Measurements from ENCODE around the gene POMT1. TPM values are rescaled to one million over a fixed set of nuclear protein-coding genes. Genes with fewer than 3 reads are reported as not detected.
"Not testable (repeated sequence)": the region's sequence is repeated elsewhere in the genome, so short reads cannot be mapped to it uniquely, and the experiment has no call there.

Gene POMT1
- total RNA-seq, 1 experiment from 2014 or later, result 7.8 TPM

DNA sequence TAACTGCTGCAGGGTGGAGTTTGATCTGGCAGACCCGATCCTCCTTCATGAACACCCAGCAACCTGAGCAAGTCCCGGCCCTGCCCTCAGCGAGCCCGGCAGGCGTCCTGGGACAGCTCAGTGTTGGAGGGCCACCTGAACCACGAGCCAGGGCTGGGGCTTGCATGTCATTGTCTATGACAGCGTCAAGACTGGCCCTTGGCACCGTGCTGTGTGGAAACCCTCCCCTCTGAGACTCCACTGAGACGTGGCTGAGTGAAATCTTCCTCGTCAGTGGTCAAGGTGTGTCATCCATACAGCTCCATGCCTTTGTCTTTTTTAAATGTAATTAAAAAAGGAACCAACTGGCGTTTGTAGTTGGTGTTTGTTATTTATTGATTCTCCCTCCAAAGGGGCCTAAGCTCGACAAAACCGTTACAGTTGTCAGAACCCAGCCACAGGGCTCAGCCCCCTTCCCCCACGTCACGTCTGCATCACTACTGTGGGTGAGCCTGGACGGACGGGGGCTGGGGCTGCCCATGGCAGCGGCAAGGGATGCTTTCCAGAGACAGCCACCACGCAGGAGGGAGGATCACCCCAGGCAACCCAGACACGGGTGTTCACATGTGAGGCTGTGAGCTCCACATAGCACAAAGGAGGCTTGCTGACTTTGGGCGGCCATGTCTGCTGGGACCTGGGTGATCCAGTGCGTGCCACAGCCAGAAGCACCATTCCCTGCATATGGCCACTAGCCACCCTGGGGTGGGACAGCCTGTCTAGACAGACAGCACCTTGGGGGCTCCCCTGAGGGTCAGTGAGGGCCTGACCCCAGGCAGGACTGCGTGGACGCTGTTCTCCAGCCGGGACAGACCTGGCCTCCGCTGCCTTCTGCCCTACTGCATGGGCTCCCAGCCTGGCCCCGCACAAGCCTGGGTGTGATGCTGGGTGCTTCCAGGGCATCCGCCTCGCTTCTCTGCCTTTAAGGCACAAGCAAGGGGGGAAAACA is 21.0 kb downstream of the POMT1 start:
- DNase-seq (ENCODE audit: low read depth), result no peak

DNA sequence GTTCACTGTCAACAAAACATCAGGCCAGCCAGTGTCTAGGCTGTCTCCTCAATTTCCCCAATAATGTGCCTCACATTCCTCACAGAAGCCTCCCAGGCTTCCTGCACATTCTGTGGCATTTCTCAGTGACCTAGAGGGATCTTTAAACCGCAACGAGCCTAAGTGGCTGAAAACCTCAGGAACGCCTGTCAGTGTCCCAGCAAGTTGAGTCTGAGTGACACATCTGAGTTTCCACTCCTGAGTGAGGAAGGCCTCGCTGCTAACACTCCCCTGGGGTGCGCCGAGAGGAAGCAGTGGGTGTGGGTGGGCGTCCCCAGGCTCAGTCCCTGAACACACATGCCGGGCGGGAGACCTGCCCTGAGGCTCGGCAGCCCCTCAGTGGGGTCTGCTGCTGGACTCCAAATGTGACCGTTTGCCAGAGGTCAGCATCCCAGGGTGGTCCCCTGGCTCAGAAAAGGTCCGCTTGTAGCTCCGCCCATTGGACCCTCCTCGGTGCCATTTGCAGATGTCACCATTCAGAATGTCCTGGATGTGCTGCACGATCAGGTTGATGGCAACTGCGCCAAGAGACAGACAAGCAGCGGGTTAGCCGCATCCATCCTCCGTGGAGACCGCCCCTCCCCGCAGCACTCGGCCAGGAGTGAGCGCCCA is 22.1 kb downstream of the POMT1 start:
- no peak for DNase-seq (ENCODE audit: low read depth)

DNA sequence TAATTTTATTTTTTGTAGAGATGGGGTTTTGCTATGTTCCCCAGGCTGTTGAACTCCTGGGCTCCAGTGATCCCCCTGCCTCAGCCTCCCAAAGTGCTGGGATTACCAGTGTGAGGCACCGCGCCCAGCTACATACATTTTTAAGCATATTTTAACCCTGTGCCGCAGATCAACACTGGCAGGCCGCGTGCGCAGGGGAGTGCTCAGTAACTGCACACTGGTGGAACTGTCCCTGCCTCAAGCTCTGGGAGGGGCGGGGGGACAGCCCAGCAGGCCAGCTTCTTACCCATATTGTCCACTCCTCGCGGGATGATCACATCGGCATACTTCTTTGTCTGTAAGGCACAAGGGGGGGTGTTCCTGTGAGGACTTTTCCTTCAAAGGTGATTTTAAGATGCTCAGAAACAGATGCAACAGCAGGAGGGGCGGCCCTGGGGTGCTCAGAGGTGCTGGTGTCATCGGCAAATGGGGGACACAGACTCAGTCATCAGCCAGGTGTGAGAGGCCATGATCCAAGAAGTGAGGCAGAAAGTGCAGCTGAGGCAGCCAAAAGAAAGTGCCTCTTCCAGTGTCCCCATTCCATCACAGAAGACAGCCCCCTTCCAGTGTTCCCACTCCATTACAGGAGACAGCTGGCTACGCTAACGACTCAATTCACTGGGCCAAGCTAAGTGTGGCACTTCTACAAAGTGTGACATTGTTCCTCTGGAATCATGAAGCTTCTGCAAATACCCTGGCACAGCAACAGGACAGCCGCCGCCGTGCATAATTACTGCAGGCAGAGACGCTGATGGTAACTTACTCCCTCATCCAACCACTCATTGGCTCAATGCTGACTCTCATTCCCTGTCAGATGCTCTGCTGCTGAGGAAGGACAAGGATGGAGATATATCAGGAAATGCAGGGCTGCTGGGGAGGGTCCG is 23.2 kb downstream of the POMT1 start:
- DNase-seq (ENCODE audit: low read depth), result no peak

DNA sequence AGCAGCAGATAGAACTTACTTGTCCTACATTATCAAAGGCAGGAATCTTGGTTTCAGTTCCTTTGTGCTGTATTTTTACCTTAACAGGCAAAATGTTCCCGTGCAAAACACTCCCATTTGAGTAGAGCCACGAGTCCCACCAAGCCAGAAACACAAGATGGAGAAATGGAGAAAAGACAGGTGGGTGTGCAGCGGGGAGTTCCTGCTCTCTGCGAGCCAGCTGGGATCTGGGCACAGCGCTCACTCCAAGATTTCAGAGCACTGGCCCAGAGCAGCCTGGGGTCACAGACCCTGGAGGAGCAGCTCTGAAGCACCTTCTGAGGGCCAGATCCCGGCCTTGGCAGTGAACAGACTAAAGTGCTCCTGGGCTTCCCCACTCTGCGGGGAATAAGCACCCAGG is 25.5 kb downstream of the POMT1 start:
- no peak for DNase-seq (ENCODE audit: low read depth)

DNA sequence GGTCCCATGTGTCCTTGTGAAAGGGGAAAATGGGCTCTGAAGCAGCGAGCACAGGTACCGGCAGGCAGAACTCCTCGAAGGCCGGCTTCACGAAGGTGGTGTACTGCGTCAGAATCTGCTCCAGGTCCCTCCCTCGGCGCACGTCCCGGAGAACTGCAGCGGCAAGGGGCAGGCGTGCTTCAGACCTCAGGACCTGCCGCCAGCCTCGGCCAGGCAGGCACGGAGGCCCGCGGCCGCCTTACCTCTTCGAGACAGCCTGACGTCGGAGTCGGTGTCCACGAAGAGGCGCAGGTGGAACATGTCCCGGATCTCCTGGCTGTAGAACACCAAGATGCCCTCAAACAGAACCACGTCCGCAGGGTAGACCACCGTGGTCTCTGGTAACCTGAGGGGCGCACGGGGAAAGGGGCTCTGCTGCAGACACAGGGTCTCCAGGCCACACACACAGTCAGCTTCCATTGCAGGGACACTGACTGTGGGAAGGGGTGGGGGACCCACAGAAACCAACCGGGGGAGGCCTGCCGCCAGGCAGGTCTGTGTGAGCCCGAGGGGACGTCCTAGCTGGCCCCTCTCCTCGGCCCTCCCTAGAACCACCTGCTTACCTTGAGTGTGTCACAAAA is 26.3 kb downstream of the POMT1 start:
- DNase-seq (ENCODE audit: low read depth), result no peak

DNA sequence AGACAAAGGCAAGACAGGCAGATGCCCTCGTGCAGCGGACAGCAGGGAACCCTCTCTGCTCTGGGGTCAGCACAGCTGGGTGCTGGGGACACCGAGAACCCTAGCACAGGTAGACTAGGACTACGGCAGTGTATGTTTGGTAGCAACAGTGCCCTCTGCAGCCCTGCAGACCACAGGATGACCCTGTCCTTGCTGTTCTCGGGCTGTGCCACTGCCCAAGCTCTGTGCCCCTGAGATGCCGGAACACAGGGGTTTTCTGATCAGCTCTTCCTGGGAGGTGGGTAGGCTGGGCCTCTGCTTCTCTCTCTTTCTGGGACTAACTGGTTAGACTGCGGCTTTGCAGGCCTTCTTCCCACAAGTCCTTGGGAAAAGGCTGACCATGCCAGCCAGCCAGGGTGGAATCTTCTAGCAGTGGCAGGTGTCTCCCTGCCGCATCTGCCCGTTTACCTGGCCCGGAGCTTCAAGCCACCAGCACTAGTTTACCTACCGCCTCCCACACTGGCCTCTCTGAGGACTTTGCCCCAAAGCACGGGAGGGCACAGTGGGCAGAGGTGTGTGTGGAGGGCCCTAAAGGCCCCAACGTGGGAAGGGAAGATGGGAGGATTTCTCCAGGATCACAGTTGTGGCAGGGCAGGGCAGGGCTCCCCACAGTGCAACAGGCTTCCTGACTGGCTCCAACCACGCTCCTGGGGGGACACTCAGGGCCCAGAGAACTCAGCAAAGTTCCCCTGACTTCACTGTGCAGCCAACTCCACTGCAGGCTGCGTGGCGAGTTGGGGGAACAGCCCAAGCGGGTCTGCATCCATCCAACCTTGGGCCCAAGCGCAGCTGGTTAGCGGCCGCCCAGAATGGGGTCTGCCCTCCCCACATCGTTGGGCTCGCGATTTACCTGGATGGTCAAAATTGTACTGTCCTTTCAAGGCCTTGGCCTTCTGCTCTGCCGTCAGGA is 27.2 kb downstream of the POMT1 start:
- no peak for DNase-seq (ENCODE audit: low read depth)

DNA sequence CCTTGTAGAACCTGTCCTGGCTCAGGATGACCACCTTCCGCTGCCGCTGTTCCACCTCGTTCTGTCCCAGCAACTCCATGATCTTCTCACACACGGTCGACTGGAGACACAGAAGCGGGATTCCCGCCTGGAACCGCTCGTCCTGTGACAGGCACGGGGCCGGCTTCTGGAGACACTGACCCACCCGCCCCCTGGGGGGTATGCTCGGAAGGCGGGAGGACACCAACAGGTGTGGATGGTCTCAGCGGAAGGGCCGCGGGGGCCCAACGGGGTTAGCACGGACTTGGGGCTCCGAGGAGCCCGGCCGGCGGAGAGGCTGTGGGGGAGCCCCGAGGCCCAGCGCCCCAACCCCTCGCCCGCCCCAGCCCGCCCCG is 27.8 kb downstream of the POMT1 start:
- DNase-seq (ENCODE audit: low read depth), result peak; percentile 27

DNA sequence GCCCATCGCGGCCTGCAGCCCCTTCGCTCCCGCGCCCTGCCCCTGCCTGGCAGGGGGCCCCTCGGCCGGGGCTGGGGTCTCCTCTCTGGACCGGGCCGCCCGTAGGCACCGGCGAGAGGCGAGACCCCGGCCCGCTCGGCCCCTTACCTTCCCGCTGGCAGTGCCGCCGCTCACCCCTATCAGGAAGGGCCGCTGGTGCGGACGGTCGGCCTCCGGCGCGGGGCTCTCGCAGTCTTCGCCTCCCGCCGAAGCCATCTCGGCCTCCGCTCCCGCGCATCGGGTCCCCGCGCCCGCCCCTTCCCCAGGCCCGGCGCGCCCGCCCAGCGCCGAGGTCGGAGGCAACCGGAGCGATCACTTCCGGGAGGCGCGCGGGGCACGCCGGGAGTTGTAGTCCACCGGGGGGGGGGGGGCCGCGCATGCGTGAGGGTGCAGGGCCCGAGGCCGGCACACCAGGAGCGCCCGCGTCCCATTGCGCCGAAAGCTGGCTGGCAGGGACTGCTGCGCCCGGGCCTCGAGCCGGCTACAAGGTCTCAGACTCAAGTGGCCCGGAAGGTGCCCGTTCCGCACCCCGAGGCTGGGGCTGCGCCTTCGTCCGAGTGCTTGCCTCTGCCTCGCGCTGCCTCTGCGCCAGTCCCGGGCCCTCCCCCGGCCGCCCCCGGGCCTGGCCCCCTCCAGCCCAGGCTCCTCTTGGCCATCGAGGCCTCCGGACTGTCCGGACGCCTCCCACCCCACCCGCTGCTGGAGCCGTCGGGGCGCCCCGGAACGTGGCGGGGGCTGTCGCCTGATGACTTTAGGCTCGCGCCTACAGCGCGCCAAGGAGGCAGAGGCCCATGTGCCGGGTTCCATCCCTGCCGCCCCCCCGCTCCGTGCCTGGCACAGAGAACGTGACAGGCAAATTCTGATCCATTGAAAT is 28.5 kb downstream of the POMT1 start, which contains the start of gene UCK1:
UCK1 (minus strand) TSS at position 344 of the 913 bp plus-strand sequence; CDS start at position 255, 89 bp downstream.
- DNase-seq (ENCODE audit: low read depth), result peak; percentile 74

DNA sequence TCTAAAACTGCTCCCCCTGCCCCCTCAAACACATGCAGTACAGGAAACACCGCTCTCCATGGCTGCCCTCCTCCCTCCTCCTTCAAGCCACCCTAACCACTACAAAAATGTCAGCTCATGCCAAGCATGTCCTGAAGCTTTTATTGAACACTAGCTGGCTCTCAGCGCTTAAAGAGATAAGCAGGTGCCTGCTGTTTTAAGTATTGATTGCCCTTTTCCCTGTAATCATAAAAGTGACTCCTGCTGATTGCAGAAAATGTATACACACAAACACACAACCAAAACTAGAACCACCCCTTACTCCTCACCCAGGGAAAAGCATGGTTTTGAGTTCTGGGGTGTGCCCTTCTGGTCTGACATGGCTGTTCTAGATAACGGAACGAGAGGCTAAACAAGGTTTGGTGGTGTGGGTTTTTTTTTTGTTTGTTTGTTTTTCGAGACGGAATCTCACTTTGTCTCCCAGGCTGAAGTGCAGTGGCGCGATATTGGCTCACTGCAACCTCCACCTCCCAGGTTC is 32.1 kb downstream of the POMT1 start:
- DNase-seq (ENCODE audit: low read depth), result no peak

DNA sequence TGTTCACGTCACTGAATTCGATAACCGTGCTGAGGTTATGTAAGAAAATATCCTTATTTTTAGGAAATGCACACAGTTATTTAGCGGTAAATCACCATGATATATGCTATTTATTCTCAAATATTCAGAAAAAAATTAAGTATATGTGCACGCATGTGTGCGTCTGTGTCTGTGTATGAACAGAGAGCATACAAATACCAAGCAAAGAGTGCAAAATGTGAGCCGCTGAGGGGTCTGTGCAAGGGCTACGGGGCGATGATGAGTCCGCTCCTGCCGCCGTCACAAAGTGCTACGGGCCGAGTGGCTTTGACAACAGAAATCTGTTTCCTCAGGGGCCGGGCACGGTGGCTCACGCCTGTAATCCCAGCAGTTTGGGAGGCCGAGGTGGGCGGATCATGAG is 35.2 kb downstream of the POMT1 start:
- DNase-seq (ENCODE audit: low read depth), result no peak

DNA sequence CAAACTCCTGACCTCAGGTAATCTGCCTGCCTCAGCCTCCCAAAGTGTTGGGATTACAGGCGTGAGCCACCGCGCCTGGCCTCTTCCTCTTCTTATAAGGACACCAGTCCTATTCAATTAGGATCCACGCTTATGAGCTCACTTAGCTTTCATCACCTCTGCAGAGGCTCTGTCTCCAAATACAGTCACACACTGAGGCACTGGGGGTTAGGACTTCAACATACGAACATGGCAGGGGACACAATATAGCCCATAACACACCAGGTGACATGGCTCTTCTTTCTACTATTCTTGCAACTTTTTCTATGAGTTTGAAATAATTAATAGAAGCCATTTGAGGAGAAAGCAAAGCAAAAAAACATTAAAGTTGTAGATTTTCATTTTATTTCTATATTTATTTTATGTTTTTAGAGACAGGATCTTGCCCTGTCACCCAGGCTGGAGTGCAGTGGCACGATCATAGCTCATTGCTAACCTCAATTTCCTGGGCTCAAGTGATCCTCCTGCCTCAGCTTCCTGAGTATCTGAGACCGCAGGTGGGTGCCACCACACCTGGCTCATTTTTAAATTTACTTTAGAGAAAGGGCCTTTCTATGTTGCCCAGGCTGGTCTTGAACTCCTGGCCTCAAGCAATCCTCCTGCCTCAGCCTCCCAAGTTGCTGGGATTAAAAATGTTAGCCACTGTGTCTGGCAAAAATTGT is 36.7 kb downstream of the POMT1 start:
- DNase-seq (ENCODE audit: low read depth), result no peak

DNA sequence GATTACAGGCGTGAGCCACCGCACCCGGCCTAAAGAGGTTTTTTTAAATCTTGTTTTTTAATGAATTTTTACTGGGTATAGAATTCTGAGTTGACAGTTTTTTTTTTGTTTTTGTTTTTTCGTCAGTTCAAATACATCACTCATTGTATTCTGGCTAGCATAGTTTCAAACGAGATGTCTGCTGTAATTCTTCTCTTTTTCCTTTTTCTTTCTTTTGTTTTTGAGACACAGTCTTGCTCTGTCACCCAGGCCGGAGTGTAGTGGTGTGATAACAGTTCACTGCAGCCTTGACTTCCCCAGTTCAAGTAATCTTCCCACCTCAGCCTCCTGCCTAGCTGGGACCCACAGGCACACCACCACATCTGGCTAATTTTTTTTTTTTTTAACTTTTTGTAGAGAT is 40.4 kb downstream of the POMT1 start:
- DNase-seq (ENCODE audit: low read depth), result no peak

DNA sequence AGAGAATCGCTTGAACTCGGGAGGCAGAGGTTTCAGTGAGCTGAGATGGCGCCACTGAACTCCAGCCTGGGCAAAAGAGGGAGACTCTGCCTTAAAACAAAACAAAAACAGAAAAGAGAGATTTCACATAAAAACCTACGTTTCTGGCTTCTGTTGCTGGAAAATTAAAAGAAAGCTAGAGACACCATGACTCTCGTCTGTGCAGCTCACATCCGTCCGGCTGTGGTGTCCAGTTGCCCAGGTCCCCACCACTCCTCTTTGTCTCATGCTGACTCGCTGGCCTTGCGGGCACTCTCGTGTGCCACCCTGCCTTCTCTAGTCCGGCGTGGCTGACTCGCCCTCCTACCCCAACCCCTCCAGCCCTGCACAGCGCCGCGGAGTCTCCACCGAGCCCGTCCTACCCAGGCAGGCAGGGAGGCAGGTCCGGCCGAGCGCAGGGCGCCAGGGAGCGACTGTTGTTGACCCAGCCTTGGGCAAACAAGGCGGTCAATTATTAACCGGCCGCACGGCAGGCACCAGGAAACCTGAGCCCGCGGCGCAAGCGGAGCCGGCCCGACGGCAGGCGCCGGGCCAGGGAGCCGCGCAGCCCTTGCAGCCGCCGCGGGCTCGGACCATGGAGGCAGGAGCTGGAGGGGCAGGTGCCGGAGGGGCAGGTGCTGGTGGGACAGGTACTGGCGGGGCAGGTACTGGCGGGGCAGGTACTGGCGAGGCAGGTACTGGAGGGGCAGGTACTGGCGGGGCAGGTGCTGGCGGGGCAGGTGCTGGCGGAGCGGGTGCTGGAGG is 42.5 kb downstream of the POMT1 start, which contains the start of gene PRRT1B:
PRRT1B (plus strand) TSS at position 521 of the 783 bp plus-strand sequence; CDS start at position 614, 93 bp downstream.
- no peak for DNase-seq (ENCODE audit: low read depth)

DNA sequence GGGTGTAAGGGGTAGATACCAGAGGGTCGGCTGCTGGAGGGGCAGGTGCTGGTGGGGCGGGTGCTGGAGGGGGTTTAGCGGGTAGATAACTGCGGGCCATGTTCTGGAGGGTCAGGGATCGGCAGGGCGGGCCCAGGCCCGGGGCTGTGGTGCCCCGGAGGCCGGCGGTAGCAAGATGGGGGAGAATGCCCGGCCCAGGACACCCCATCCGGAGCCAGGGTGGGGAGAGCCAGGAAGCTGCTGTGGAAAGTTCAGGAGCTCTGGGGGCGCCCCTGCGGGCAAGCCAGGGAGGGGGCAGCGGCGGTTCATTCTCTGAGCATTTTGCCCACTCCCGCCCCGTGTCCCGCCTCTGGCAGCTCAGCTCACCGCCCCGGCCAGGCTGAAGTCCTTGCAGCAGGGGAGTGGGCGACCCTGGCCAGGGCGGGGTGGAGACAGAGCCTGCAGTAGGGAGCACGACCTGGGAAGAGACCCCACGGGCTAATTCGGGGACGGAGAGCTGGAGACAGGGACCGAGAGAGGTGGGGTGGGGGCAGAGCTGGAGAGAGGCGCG is 43.1 kb downstream of the POMT1 start:
- no peak for DNase-seq (ENCODE audit: low read depth)

DNA sequence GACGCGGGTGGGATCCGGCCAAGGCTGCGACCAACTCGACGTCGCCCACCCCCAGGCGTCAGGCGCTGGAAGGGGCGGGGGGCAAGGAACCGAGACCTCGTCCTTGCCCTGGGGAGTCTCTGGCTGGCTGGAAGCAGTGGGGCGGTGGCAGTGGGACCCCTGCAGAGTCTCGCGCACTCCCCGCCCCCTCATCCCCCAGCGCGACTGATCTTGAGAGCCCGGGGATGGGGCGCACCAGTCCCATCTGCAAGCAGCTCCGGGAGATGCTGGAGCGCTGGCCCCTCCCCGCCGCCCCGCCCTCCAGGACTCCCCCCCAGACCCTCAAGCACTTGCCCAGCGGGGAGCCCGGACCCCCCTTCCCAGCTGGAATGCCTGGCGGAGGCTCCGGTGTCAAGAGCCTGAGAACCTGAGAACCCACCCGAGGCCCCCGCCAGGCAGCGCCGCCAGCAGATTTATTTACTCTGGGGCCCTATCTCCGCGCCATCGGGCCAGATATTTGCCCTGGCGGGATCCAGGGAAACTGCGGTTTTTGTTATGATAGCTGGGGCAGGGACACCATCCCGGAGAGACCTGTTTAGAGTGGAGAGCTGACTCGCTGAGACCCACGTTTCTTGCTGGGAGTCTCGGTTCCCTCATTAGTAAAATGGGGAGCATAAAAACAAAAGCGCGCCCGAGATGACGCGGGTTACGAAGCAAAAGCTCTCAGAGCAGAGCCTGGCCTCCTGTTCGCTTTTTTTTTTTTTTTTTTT is 43.8 kb downstream of the POMT1 start:
- no peak for DNase-seq (ENCODE audit: low read depth)

DNA sequence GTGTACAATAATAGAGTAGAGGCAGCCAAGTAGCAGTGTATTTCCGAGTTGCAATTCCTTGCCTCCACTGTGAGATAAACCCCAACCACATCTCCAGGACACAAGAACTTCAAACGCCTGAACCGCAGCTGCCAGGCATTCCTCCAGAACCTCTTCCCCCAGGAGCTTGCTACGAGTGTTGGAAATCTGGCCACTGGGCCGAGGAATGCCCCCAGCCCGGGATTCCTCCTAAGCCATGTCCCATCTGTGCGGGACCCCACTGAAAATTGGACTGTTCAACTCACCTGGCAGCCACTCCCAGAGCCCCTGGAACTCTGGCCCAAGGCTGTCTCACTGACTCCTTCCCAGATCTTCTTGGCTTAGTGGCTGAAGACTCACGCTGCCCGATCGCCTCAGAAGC is 46.5 kb downstream of the POMT1 start:
- not testable (repeated sequence) for DNase-seq (ENCODE audit: low read depth)

Data from HT1080 (cell line).